Measurements from ENCODE around the gene DYSF. TPM values are rescaled to one million over a fixed set of nuclear protein-coding genes. Genes with fewer than 3 reads are reported as not detected.

Gene DYSF
- total RNA-seq, 4 donors from 2014 or later, result 3.7 to 18.7 (median 10.6) TPM

DNA sequence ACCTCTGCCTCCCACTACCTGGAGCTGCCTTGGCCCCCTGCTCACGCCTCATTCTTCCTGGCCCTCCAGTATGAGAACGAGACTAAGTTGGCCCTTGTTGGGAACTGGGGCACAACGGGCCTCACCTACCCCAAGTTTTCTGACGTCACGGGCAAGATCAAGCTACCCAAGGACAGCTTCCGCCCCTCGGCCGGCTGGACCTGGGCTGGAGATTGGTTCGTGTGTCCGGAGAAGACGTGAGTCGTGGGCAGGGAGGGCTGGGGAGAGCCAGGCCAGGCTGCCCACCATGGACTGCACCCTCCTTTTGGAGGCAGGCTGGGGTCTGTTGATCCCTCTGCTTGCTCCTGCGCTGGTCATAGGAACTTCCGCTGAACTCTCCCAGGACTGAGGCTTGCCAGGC lies 114.7 kb downstream of the DYSF start:
- in situ Hi-C loops (cut with MboI; ENCODE audit: low pct_ligation_motif_present in 1 of 4, low pct_unique_long_range_greater_than_20kb in 1 of 4, low sequenced_read_pairs in 3 of 4), result loop anchor here in 1 of 4 donors (25.0 kb wide), 3 partner anchors 569 to 1169 kb away; partner anchors contain the start of gene CYP26B1
- TF ChIP-seq EP300 (IDR thresholded peaks at IDR 0.05; ENCODE audit: low read depth) (no peak), POLR2AphosphoS5 (IDR thresholded peaks at IDR 0.05) (no peak), POLR2A (IDR thresholded peaks at IDR 0.05) (no peak)
- TF ChIP-seq, protein P1, sequence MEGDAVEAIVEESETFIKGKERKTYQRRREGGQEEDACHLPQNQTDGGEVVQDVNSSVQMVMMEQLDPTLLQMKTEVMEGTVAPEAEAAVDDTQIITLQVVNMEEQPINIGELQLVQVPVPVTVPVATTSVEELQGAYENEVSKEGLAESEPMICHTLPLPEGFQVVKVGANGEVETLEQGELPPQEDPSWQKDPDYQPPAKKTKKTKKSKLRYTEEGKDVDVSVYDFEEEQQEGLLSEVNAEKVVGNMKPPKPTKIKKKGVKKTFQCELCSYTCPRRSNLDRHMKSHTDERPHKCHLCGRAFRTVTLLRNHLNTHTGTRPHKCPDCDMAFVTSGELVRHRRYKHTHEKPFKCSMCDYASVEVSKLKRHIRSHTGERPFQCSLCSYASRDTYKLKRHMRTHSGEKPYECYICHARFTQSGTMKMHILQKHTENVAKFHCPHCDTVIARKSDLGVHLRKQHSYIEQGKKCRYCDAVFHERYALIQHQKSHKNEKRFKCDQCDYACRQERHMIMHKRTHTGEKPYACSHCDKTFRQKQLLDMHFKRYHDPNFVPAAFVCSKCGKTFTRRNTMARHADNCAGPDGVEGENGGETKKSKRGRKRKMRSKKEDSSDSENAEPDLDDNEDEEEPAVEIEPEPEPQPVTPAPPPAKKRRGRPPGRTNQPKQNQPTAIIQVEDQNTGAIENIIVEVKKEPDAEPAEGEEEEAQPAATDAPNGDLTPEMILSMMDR (IDR thresholded peaks at IDR 0.05), result no peak

DNA sequence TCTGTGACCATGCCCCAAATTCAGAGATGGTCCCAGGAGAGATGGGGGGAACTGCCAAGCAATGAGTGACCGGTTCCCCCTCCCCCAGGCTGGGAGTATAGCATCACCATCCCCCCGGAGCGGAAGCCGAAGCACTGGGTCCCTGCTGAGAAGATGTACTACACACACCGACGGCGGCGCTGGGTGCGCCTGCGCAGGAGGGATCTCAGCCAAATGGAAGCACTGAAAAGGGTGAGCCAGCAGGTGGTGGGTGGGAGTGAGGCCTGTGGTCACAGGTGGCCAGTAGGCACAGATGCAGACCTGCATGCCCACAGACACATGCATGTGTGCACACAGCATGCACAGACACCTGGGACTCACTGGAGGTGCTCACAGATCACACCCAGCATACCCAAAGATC lies 117.2 kb downstream of the DYSF start:
- intact Hi-C loops (cut with DNase I; ENCODE audit: low total_unique reads) (no loop called here), in situ Hi-C loops (cut with MboI; ENCODE audit: low pct_ligation_motif_present in 1 of 4, low pct_unique_long_range_greater_than_20kb in 1 of 4, low sequenced_read_pairs in 3 of 4) (loop anchor here in 1 of 4 donors (25.0 kb wide), 3 partner anchors 567 to 1167 kb away; partner anchors contain the start of gene CYP26B1)
- Histone ChIP-seq H3K36me3 (no peaks in the 10 kb centered on the region), H3K4me3 (no peak overlapping the region), H3K27me3 (no peaks in the 10 kb centered on the region), H3K4me1 (no peaks in the 10 kb centered on the region), H3K9me3 (no peaks in the 10 kb centered on the region), H3K27ac (no peak overlapping the region)
- DNase-seq, result no peak
- TF ChIP-seq POLR2AphosphoS5 (IDR thresholded peaks at IDR 0.05), result no peak
- WGBS, 2 donors (ENCODE audit: low coverage in 1 of 2), result 97% methylated on average over 10 of the region's 10 CpGs; no CpG with 5 or more reads in 1 of the 2 donors

More for the DNA sequence above, 114.7 kb downstream of the DYSF start:
- no peak overlapping the region for H3K4me3 ChIP-seq
- H3K27me3 ChIP-seq, result no peaks in the 10 kb centered on the region
- H3K27ac ChIP-seq, result no peak overlapping the region
- no peaks in the 10 kb centered on the region for H3K4me1 ChIP-seq
- 91 to 92% methylated on average over 2 to 14 of the region's 14 CpGs for WGBS, 2 donors (ENCODE audit: low coverage in 1 of 2)
- intact Hi-C loops (cut with DNase I; ENCODE audit: low total_unique reads), result no loop called here
- H3K36me3 ChIP-seq, result no peaks in the 10 kb centered on the region
- DNase-seq, result no peak
- no peaks in the 10 kb centered on the region for H3K9me3 ChIP-seq

DNA sequence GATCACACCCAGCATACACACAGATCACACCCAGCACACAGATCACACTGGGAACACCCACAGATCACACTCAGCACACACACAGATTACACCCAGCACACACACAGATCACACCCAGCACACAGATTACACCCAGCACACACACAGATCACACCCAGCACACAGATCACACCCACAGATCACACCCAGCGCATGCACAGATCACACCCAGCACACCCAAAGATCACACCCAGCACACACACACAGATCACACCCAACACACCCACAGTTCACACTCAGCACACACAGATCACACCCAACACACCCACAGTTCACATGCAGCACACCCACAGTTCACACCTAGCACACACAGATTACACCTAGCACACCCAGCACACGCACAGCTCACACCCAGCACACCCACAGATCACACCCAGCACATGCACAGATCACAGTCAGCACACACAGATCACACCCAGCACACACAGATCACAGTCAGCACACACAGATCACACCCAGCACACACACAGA lies 117.6 kb downstream of the DYSF start:
- Histone ChIP-seq H3K4me1 (no peaks in the 10 kb centered on the region), H3K36me3 (no peaks in the 10 kb centered on the region), H3K27ac (no peak overlapping the region), H3K27me3 (no peaks in the 10 kb centered on the region), H3K9me3 (no peaks in the 10 kb centered on the region), H3K4me3 (no peak overlapping the region)
- intact Hi-C loops (cut with DNase I; ENCODE audit: low total_unique reads), result no loop called here
- WGBS, 2 donors (ENCODE audit: low coverage in 1 of 2), result 85% methylated on average over 2 of the region's 2 CpGs; no CpG with 5 or more reads in 1 of the 2 donors
- in situ Hi-C loops (cut with MboI; ENCODE audit: low pct_ligation_motif_present in 1 of 4, low pct_unique_long_range_greater_than_20kb in 1 of 4, low sequenced_read_pairs in 3 of 4), result loop anchor here in 1 of 4 donors (25.0 kb wide), 3 partner anchors 566 to 1166 kb away; partner anchors contain the start of gene CYP26B1
- DNase-seq, result no peak
- TF ChIP-seq POLR2AphosphoS5 (IDR thresholded peaks at IDR 0.05) (no peak), POLR2A (IDR thresholded peaks at IDR 0.05) (no peak), EP300 (IDR thresholded peaks at IDR 0.05; ENCODE audit: low read depth) (no peak)
- TF ChIP-seq, protein P1 (IDR thresholded peaks at IDR 0.05), result no peak

DNA sequence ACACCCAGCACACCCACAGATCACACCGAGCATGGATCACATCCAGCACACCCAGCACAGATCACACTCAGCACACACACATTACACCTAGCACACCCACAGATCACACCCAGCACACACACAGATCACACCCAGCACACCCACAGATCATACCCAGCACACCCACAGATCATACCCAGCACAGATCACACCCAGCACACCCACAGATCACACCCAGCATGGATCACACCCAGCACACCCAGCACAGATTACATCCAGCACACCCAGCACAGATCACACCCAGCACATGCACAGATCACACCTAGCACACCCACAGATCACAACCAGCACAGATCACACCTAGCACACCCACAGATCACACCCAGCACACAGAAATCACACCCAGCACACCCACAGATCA lies 118.6 kb downstream of the DYSF start:
- no peak for DNase-seq
- H3K9me3 ChIP-seq, result no peaks in the 10 kb centered on the region
- TF ChIP-seq EP300 (IDR thresholded peaks at IDR 0.05; ENCODE audit: low read depth) (no peak), POLR2AphosphoS5 (IDR thresholded peaks at IDR 0.05) (no peak), POLR2A (IDR thresholded peaks at IDR 0.05) (no peak)
- TF ChIP-seq, protein P1 (IDR thresholded peaks at IDR 0.05), result no peak
- no peaks in the 10 kb centered on the region for H3K4me1 ChIP-seq
- intact Hi-C loops (cut with DNase I; ENCODE audit: low total_unique reads) (no loop called here), in situ Hi-C loops (cut with MboI; ENCODE audit: low pct_ligation_motif_present in 1 of 4, low pct_unique_long_range_greater_than_20kb in 1 of 4, low sequenced_read_pairs in 3 of 4) (loop anchor here in 1 of 4 donors (25.0 kb wide), 3 partner anchors 565 to 1165 kb away; partner anchors contain the start of gene CYP26B1)
- WGBS, 2 donors (ENCODE audit: low coverage in 1 of 2), result 83% methylated on average over 1 of the region's 1 CpG; no CpG with 5 or more reads in 1 of the 2 donors
- H3K27ac ChIP-seq, result no peak overlapping the region
- no peaks in the 10 kb centered on the region for H3K36me3 ChIP-seq
- no peak overlapping the region for H3K4me3 ChIP-seq
- no peaks in the 10 kb centered on the region for H3K27me3 ChIP-seq

Measured in transverse colon (tissue), 4 donors.